Inferior parietal cortex (tissue), 1 donor: Measurements from ENCODE around the gene XAB2.

Source experiments
- DNase-seq: peaks from one replicate; pipeline ENCODE4 v3.0.0-alpha.2; 2016; ENCODE audit errors: extremely low spot score

Gene XAB2

GRCh38 chr19:7611541-7612279 lies 17.6 kb downstream of the XAB2 start:
- DNase-seq, result no peak

DNA sequence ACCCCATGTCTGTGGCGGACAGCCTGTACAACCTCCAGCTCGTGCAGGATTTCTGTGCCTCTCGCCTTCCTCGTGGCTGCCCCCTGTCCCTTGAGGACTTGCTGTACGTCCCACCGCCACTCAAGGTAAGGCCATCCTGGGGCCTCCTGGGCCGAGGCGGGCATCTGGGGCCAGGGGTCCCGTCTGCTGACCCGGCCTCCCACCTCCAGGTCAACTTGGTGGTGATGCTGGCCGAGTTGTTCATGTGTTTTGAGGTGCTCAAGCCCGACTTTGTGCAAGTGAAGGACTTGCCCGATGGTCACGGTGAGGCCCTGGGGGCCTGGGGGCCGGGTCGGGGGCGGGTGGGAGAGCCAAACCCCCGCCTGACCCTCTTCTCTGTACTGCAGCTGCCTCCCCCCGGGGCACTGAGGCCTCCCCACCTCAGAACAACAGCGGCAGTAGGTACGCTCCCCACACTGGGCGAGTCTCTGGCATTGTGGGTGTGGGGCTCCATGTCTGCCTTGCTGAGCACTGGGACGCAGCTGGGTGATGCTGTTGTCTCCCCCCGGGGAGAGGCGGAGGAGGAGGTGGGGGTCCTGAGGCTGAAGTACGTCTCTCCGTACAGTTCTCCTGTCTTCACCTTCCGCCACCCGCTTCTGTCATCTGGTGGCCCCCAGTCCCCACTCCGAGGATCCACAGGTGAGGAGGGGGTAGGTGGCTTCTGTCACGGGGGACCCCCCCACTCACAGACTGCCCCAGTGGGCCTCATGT lies 18.7 kb downstream of the XAB2 start:
- DNase-seq, result no peak

DNA sequence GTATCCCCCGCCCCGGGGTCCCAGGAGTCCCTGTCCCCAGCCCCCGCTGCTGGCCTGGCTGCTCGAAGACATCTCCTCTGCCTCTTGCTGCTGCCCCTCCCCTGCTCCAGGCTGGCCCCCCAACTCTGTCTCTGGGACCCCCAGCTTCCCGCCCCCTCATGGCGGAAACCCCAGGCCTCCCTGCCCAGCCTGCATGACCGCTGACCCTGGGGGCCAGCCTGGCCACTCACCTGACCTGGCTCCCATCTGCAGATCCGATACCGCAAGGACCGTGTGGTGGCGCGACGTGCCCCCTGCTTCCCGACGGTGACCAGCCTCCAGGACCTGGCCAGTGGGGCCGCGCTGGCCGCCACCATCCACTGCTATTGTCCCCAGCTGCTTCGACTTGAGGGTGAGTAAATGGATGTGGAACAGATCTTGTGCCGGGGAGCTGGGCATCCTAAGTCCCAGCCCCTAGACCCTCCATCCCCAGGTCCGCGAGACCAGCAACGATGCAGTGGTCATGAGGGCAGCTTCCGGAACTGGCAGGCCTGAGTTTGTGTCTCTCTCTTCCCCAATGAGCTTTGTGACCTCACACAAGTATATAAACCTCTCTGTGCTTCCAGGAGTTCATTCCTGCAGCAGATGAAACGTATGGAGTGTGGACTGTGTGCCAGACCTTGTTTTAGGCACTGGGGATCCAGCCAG lies 21.3 kb downstream of the XAB2 start:
- DNase-seq, result no peak

DNA sequence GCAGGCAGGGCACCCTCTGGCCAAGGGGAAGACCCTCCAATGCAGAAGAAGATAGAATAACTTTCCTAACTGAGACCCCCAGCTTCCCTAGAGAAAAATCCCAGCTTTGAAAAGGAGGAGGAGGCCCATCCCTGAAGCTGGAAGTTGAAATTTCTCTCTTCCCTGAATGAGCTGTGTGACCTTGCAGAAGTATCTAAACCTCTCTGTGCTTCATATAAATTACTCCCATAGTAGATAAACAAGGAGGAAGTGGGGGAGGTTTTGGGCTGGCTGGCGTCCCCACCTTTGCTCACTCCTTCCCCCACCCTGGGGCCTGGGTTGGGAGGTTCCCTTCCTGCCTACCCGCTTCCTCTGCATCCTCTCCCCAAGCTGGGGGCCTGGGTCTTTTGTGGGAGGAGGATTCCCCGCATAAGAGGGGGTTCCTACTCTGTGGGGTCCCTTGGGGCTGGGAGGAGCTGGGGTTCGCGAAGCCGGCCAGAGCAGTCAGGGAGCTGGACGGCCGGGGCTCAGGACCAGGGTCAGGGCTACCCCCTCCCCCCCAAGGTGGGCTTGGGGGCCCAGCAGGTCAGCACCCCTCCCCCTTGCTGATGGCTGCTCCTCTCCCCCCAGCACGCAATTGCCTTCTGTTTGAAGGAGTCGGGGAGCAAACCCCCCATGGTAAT lies 22.0 kb downstream of the XAB2 start:
- DNase-seq, result no peak

DNA sequence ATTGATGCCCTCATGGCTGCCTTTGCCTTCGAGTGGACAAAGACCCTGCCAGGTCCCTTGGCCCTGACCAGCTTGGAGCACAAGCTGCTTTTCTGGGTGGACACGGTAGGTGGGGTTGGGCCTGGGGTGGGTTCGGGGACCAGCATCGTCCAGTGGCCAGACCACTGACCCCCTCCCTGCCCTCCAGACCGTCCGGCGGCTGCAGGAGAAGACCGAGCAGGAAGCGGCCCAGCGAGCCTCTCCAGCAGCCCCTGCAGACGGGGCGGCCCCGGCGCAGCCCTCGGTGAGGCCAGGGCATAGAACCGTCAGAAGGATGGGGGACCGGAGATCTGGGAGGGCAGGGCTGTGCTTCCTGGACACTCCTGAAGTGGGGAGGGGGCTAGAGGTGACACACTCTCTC lies 23.1 kb downstream of the XAB2 start:
- DNase-seq, result no peak

DNA sequence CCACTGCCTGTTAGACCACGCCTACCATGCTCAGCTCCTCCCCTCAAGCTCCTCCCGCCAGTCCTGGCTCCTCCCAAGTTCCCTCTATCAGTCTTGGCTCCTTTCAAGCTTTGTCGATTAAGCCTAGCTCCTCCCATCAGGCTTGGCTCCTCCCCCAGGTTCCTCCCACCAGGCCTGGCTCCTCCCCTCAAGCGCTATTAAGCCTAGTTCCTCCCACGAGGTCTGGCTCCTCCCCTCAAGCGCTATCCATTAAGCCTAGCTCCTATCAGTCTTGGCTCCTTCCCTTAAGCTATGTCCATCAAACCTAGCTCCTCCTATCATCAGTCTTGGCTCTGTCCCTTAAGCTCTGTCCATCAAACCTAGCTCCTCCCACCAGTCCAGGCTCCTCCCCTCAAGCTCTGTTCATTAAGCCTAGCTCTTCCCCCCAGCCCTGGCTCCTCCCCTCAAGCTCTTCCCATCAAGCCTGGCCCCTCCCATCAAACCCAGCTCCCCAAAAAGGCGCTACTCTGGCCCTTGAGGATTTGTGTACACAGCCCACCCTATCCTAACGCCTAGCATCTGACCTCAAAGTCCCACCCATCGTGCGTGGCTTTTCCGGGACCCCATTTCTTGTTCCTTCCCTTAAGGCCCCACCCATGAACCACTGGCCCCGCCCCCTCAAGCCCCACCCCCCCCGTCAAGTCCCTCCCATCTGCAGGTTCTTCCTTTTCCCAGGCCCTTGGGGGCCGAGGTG lies 23.7 kb downstream of the XAB2 start:
- peak; percentile 36 for DNase-seq

DNA sequence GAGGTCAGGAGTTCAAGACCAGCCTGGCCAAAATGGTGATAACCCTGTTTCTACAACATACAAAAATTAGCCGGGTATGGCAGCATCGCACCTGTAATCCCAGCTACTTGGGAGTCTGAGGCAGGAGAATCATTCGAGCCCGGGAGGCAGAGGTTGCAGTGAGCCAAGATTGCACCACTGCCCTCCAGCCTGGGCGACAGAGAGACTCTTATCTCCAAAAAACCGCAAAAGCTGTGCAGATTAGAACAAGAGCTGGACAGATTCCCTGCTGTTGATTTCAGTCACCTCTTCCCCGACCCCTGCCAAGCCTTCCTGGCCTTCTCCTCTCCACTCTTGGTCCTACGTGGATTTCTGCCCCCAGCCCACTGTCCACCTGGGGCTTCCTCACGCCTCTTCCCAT lies 25.4 kb downstream of the XAB2 start:
- no peak for DNase-seq

DNA sequence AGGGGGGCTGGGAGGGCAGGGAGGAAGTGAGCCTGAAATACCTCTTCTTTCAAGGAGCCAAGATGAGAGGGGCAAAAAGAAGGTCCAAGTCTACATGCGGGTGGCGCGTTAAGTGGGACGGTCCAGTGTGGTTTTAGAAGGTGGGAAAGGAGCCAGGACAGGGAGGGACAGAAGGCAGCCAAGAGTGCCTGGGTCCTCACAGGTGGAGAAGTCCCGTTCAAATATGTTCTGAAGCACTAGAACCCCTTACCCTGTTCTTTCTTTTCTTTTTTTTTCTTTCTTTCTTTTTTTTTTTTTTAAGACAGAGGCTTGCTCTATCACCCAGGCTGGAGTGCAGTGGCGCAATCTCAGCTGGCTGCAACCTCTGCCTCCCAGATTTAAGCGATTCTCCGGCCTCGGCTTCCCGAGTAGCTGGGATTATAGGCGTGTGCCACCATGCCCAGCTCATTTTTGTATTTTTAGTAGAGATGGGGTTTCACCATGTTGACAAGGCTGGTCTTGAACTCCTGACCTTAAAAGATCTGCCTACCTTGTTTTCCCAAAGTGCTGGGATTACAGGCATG lies 26.3 kb downstream of the XAB2 start:
- DNase-seq, result no peak

GRCh38 chr19:7602240-7602934 lies 27.0 kb downstream of the XAB2 start:
- no peak for DNase-seq

DNA sequence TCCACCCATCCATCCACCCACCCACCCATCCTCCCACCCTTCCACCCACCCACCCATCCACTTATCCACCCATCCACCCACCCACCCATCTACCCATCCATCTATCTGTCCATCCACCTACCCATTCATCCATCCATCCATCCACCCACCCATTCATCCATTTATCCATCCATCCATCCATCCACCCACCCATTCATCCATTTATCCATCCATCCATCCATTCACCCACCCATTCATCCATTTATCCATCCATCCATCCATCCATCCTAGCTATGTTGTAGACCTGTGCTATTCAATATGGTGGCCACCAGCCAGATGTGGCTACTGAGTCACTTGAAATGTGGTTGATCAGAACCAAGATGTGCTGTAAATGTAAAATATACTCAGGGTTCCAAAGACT lies 28.6 kb downstream of the XAB2 start:
- DNase-seq, result no peak

- no peak for DNase-seq
These were observed 31.2 kb downstream of the XAB2 start for GRCh38 chr19:7598180-7598579.

DNA sequence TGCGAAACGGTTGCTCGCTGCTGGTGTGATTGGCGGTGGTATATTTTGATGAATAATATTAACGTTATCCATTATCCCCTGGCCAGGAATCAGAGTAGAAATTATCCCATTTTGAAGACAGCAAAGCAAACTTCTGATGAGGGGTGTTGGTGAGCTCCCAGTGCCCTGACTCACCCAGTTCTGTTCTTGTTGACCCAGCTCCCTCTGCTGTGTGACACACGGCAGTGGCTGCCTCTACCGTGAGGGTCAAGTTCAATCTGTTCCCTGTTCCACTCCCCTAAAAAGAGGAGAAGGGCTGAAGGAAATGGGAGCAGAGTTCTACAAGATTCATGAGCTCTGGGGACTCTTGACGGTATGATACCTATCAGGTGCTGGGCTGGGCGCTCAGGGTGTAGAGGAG lies 31.7 kb downstream of the XAB2 start:
- no peak for DNase-seq

DNA sequence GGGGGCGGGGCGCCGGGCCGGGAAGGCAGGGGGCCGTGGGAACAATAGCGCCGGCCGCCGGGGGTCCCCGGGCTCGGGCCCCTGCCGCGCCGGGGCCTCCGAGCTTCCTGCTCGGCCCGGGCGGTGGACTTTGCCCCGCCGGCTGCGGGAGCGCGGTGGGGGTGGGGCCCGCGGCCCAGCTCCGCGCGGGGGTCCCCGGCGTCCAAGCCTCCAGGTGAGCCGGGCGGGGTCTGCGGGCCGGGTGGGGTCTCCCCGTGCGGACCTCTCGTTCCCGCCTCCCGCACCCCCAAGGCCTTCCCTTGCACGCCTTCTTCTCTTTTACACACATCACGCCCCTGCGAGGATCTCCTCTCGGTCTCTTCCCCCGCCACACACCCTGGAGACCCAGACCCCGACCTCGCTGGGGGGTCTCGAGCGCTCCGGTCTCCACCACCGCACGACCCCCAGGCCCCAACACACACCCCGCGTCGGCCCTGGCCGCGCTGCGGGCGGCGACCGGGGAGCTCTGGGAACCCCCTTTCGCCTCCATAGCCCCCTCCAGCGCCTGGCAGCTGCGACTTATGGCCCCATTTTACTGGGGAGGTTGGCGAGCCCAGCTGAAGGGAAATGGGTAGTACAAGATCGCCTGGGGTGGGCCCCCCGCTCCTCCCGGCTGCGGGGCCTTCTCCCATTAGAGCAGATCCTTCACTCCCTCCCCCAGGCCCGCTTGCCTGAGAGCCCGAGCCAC lies 33.0 kb downstream of the XAB2 start:
- no peak for DNase-seq

DNA sequence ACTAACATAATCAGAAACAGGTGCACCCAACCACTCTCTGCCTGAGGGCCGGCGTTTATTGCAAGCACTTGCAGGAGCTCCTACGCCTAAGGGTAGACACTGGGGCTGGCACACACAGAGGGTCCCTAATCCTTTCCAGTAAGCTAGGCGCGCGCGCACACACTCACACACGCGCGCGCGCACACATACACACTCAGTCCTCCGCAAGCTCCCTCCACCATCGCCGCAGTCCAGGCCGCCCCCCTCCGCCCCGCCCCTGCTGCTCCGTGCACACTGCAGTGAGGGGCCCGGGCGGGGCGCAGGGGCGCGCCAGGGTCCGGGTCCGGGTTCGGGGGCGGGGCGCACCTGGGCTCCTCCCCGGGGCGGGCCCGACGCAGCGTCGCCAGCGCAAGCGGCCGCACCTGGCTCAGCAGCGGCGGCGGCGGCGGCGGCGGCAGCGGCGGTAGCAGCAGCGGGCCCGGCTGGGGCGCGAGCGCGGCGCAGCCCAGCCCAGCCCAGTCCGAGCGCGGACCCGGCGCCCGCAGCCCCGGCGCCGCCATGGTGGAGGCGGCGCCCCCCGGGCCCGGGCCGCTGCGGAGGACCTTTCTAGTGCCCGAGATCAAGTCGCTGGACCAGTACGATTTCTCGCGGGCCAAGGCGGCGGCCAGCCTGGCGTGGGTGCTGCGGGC lies 33.7 kb downstream of the XAB2 start, which contains the start of gene CAMSAP3:
CAMSAP3 (plus strand) TSS at position 398 of the 668 bp plus-strand sequence; CDS start at position 538, 140 bp downstream.
- DNase-seq, result no peak

GRCh38 chr19:7590256-7590655 lies 39.1 kb downstream of the XAB2 start:
- no peak for DNase-seq

DNA sequence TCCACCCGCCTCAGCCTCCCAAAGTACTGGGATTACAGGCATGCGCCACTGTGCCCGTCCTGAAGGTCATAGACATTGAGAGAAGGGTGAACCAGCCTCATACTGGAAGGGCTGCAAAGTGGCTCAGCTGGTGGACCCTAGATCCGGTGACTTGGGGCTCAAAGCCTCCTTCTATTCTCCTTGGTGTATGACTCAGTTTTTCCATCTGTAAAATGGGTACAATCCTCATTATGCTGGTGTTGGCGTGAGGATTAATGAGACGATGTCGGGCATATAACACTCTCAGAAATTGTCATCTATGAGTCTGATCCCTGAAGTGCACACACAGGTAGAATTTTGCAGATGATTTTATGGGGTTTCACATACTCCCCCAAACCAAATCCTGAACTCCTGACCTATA lies 39.5 kb downstream of the XAB2 start:
- no peak for DNase-seq

DNA sequence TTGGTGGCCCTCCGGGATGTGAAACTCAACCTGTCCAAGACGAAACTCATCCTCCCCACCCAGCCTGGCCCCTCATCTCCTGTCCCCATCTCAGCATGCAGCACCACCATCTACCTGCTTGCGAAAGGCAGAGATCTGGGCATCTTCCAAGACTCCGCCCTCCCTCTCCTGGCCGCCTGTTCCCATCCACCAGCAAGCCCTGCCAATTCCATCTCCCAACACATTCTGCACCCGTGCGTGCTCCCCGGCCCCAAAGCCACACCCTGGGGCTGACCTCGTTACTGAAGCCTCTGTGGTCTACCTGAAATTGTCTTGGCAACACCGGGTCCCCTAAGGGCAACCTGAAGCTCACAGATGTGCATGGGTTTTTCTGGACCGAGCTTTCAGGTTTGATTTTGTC lies 46.9 kb downstream of the XAB2 start:
- no peak for DNase-seq

GRCh38 chr19:7579182-7579581 lies 50.2 kb downstream of the XAB2 start:
- DNase-seq, result no peak

- DNase-seq, result no peak
These were observed 51.2 kb downstream of the XAB2 start for GRCh38 chr19:7578127-7578526.
